22Rv1 (cell line): Measurements from ENCODE around the gene EFNA4.

ENCODE experiments used
- CTCF ChIP-seq: fragments of 450-650 bp; IDR thresholded peaks from 2 replicates; pipeline ENCODE4 v1.5.1; 2017; ENCODE audit warnings: mild to moderate bottlenecking
- ZFX ChIP-seq: fragments of 450-650 bp; IDR thresholded peaks from 2 replicates; pipeline ENCODE4 v1.6.1; 2017; ENCODE audit warnings: antibody characterized with exemption, borderline replicate concordance

- TF ChIP-seq CTCF (no peak), ZFX (no peak)
These were observed 24.3 kb upstream of the EFNA4 start for GRCh38 chr1:155039308-155039669.
